GM18873 (cell line): ENCODE data around the gene WDR91.
A peak's percentile ranks its signal among the peaks of the same experiment; 100 is the strongest.

Experiments used
- ATAC-seq: cut with Tn5 transposase; IDR thresholded peaks from one replicate; pipeline ENCODE4 v1.9.1; 2021; ENCODE audit warnings: mild to moderate bottlenecking, moderate library complexity, moderate number of reproducible peaks; ENCODE audit not compliant: unreplicated experiment, low FRiP score

Gene WDR91

GRCh38 chr7:135165862-135166261, 45.5 kb downstream of the WDR91 start:
- ATAC-seq, result no peak

DNA sequence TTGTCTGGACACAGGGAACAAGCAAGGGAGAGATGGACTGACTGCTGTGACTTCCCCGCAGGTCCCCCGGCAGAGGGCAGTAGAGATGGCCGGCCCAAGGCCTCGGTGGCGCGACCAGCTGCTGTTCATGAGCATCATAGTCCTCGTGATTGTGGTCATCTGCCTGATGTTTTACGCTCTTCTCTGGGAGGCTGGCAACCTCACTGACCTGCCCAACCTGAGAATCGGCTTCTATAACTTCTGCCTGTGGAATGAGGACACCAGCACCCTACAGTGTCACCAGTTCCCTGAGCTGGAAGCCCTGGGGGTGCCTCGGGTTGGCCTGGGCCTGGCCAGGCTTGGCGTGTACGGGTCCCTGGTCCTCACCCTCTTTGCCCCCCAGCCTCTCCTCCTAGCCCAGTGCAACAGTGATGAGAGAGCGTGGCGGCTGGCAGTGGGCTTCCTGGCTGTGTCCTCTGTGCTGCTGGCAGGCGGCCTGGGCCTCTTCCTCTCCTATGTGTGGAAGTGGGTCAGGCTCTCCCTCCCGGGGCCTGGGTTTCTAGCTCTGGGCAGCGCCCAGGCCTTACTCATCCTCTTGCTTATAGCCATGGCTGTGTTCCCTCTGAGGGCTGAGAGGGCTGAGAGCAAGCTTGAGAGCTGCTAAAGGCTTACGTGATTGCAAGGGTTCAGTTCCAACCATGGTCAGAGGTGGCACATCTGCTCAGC, 46.8 kb downstream of the WDR91 start:
- no peak for ATAC-seq

GRCh38 chr7:135162382-135163001, 48.8 kb downstream of the WDR91 start:
- no peak for ATAC-seq

DNA sequence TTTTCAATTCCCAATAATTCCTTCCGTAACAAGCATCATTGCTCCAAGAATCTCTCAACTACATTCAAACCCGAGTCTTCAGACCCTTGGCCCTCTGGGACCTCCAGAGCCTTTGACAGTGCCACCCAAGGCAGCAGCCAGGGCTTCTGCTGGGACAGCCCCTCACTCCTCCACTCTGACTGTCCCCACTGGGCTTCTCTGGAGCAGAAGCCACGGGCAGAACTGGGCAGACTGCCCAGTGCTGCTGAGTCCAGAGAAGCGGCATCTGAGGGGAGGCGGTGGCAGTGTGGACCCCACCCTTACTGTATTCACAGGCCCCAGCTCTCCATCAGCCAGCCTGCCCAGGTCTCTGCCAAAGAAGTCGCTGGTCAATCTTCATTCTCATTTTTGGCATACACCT, 49.7 kb downstream of the WDR91 start:
- ATAC-seq, result no peak

GRCh38 chr7:135160858-135161653, 50.3 kb downstream of the WDR91 start:
- no peak for ATAC-seq

DNA sequence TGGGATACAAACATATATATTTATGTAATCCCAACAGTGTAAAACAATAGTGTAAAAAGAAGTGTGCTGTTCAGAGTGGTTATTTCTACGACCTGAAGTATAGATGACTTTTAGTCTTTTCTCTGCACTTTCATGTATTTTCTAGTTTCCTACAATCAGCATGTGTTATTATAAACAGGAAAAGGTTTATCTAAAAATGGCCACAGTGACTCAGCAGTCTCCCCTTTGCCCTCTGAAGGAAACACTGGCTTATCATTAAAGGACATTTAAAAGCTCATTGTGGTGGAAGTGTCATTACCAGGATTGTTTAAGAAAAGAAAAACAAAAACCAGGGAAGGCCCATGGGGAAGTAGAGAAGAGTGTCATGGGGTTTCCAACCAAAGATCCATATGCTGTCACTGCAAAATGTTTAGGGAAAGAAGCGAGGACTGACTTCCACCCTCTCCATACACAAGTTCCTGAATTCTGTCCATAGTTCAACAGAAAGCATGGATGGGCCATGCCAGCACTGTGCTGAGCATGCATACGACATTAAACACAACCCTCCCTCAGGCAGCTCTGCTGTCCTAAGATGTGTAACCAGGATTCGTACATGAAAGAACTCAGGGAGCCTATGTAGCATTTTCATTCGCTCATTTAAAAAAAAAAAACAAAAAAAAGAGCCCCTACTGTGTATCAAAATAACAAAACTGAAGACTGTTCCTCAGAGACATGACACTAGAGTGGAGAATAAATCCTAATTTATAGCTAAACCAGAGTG, 51.0 kb downstream of the WDR91 start:
- ATAC-seq, result peak; percentile 44

- no peak for ATAC-seq
Observed at GRCh38 chr7:135159359-135160085, 51.8 kb downstream of the WDR91 start.

DNA sequence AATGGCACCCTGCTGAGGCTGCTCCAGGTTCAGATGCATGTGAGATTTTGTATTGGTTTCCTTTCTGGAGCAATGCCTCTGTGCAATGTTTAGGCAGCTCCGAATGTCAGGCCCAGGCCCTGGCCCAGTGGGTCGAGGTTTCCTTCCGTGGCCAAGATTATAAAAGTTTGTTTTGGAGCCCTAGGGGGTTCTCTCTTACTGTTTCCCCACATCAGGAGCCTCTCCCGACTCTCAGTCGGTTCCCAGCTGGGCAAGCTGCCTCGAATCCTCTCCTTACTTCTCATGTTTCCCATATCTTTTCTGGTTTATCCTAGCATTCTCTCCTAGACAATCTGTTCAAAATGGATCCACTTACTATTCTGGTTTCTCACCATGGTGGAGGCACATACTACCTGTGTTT, 52.5 kb downstream of the WDR91 start:
- ATAC-seq, result no peak

GRCh38 chr7:135158141-135158655, 53.1 kb downstream of the WDR91 start:
- ATAC-seq, result no peak

- no peak for ATAC-seq
Observed at GRCh38 chr7:135156290-135156689, 55.0 kb downstream of the WDR91 start.

DNA sequence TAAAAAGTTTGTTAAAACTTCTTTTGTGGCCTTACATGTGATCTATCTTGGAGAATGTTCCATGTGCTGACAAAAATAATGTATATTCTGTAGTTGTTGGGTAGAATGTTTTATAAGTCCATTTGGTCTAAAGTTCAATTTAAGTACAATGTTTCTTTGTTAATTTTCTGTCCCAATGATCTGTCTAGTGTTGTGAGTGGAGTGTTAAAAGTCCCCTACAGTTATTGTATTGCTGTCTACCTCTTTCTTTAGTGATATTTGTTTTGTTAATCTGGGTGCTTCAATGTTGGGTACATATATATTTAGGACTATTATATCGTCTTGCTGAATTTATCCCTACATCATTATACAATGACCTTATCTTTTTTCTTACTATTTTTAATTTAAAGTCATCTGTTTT, 56.6 kb downstream of the WDR91 start:
- ATAC-seq, result no peak

DNA sequence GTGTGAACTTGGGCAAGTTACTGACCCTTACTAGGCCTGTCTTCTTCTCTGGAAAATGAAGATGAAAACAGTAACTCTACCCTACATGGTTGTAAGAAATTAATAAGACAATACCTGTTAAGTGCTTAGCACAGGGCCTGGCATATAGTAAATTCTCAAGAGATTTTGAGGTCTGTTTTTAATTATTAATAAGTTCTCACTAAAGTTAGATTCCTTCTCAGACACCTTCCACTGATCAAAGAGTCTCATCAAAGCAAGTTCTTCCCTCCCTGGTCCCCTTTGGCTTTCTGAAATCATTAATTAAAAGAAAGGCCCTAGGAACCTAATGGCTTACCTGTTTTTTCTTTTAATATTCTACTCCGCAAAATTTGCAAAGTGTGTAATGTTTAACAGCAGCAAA, 58.9 kb downstream of the WDR91 start:
- ATAC-seq, result no peak

DNA sequence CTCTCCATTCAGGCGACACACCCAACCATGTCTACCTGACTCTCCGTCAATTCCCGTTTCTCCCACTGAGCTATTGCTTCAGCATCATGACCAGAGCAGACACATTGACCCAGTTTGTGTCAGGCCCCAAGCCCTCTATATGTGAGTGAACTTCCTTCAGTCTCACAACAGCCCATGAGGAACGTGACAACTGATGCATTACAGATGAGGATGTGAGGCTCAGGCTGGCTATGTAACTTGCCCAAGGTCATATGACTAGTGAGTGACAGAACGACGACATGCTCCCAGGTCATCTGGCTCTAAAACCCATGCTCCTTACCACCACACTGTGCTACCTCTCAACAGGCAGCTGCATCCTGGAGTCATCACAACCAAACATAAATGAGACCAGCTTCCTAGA, 59.8 kb downstream of the WDR91 start:
- ATAC-seq, result no peak

DNA sequence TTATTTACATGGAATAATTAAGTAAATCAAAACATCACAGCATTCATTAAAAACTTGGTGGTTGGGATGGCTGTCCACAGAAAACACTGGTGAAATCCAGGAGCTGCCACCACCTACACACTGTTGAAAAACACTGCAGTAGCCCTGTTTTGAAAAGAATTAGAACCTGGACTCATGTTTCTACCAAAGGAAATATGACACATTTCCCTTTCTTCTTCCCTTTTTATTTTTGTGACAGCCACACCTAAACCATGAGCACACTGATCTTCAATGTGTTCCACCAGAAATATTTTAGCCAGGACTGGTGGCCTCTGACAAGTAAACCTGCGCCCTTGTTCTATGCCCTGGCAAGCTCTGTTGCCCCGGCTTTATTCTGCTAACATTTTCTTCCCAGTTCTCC, 60.2 kb downstream of the WDR91 start:
- no peak for ATAC-seq

DNA sequence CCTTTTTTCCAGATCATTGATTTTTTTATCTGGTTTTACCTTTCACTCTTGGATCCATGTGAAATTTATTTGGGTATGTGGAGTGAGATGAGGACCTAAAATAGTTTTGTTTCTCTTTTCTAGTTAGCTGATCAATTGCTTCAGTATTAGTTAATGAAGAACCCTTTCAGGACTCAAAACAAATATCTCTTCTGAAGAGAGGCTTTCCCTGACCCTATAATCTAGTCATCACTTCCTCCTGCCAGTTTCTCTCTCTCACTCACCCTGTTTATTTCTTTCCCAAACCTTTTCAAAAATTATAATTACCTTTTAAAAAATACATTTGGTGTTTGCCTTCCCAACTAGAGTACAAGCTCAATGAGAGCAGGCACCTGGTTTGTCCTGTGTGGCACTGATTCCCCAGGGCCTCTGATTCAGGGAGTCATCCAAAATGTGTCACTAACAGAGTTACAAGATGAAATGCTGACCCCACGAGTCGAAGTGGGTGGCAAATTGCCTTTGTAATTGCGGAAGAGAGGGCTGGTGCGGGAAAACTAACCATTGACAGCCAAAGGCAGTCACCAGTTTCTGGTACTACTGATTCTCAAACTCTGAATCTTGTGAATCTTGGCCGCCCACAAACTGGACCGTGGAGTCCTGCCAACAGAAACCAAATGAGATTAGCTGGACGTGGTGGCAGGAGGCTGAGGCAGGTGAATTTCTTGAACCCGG, 61.1 kb downstream of the WDR91 start:
- no peak for ATAC-seq

- ATAC-seq, result peak; percentile 64
Observed at GRCh38 chr7:135147899-135148721, 63.2 kb downstream of the WDR91 start, which contains the start of gene TMEM140. Gene TMEM140 (plus strand): TSS chr7:135148072. CDS start chr7:135164442, 16,370 bp downstream.

- no peak for ATAC-seq
Observed at GRCh38 chr7:135147341-135147898, 63.9 kb downstream of the WDR91 start.
